Fibroblast of the aortic adventitia (primary cell): ENCODE measurements around the gene MTG2. TPM values are rescaled to one million over a fixed set of nuclear protein-coding genes. Genes with fewer than 3 reads are reported as not detected.

Experiments used
- DNase-seq: peaks from one replicate; pipeline ENCODE4 v3.0.0-alpha.2; 2010; ENCODE audit warnings: low read depth
- H3K4me3 ChIP-seq: 2 replicates; pipeline ENCODE4 v1.5.1; 2011; ENCODE audit warnings: low read depth, mild to moderate bottlenecking, control low read depth, low read length, moderate library complexity
- total RNA-seq: library from RNA; depleted of rRNA; stranded (reverse); fragments of >200 nt; gene quantifications from 2 replicates; pipeline ENCODE4 v1.2.3, GENCODE V29; 2012; ENCODE audit warnings: low replicate concordance
- TF ChIP-seq, protein P1 (sequence below): IDR thresholded peaks from 2 replicates; pipeline ENCODE4 v1.5.1; 2011; ENCODE audit warnings: mild to moderate bottlenecking, low read length, control low read depth, inconsistent platforms; ENCODE audit not compliant: insufficient read depth

MTG2 gene
- total RNA-seq, 1 donor = 15.3 TPM

DNA sequence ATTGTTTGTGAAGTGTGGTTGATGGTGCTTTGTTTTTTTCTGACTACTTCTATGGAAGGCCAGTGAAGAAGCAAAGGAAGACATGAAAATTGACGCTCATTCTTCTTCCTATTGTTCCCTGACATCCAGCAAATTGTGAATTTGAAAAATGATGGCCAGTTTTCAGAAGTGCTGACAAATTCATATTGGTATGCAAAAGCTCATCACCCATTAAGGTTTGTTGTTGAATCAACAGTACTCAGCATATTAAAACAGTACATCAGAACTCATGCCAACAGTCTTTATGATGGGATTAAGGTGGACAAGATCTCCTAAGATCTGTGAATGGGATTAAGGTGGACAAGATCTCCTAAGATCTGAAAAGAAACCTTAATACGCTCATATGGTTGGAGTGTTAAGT, 1.0 kb upstream of the MTG2 start:
- TF ChIP-seq, protein P1, sequence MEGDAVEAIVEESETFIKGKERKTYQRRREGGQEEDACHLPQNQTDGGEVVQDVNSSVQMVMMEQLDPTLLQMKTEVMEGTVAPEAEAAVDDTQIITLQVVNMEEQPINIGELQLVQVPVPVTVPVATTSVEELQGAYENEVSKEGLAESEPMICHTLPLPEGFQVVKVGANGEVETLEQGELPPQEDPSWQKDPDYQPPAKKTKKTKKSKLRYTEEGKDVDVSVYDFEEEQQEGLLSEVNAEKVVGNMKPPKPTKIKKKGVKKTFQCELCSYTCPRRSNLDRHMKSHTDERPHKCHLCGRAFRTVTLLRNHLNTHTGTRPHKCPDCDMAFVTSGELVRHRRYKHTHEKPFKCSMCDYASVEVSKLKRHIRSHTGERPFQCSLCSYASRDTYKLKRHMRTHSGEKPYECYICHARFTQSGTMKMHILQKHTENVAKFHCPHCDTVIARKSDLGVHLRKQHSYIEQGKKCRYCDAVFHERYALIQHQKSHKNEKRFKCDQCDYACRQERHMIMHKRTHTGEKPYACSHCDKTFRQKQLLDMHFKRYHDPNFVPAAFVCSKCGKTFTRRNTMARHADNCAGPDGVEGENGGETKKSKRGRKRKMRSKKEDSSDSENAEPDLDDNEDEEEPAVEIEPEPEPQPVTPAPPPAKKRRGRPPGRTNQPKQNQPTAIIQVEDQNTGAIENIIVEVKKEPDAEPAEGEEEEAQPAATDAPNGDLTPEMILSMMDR = no peak
- no peak for DNase-seq
- peak overlapping the region; percentile 95 for H3K4me3 ChIP-seq

DNA sequence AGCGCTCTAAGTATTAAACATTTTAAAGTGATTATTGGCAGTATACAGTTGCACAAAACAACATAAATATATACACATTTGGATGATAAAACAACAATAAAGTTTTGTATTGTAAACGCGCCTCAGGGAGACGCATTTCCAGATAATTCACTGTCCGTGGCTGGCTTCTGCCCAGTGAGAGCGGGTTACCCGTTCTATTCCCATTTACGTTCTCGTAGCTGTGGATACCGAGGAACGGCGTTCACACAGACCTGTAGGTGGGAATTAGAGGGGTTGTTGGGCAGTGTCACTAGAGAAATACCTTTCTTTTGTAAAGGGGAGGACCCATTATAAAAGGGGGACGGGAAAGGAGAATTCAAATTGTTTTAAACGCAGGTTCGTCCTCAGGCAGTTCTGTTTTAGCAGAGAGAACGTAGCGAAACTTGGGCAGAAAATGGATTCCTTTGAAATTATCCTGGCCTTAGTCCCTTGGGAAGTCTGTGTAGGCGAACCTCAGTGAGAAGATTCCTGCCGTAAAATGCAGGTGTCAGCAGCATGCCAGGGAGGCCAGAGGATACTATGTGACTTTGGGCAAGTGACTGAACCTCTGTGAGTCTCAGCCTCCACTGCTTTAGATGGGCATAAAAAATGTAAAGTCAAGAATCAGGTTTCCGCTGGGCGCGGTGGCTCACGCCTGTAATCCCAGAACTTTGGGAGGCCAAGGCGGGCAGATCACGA, 756 bp downstream of the MTG2 start:
- TF ChIP-seq, protein P1 = no peak
- H3K4me3 ChIP-seq = peak overlapping the region; percentile 95
- peak; percentile 14 for DNase-seq

DNA sequence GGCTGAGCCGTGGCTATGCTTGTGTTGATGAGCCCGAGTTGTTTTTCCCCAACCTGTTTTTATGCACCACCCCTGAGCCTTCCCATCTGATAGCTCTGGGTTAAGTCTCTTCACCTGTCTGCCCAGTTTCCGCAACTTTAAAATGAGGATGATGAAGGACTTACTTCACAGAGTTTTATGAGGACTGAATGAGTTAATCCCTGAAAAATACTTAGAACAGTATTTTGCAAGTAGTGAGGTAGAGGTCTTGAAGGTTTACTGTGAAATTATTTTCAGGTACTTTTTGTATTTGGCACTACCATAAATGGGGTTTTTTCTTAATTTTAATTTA, 3.2 kb downstream of the MTG2 start:
- DNase-seq = no peak
- H3K4me3 ChIP-seq = no peak overlapping the region
- TF ChIP-seq, protein P1 = no peak

DNA sequence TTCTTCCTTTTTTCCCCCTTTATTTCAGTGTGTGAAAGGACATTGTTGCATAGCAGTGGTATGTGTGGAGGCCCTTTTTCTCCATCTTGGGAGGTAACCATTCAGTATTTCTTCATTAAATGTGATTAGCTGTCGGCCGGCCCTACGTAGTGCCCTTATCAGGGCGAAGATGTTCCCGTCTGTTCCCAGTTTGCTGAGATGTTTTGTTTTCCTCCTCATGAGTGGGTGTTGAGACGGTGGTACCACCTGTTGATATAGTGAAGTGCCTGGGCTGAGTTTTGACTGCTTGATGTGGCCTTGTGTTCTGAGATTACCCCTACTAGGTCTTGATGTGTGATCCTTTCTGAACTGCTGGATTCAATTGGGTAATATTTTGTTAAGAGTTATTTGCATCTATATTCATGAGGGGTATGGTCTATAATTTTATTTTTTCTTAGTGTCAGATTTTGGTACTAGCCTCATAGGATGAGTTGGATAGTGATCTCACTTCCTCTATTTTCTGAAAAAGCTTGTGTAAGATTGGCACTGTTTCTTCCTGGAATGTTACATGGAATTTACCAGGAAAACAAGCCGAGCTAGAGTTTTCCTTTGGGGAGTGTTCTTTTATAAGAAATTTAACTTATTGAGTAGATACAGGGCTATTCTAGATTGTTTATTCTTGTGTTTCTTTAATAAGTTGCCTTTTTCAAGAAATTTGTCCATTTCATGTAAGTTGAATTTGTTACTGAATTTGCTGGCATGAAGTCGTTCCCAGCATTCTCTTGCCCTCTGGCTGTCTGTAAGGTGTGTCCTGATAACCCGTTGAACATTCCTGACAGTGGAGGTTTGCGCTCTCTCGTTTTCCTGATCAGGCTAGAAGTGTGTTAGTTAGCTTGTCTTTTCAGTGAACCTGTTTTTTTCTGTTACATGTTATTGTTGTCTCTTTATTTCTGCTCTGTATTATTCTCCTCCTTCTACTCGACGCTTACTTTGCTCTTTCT, 4.3 kb downstream of the MTG2 start:
- no peak overlapping the region for H3K4me3 ChIP-seq
- DNase-seq = peak; percentile 68
- TF ChIP-seq, protein P1 = no peak

DNA sequence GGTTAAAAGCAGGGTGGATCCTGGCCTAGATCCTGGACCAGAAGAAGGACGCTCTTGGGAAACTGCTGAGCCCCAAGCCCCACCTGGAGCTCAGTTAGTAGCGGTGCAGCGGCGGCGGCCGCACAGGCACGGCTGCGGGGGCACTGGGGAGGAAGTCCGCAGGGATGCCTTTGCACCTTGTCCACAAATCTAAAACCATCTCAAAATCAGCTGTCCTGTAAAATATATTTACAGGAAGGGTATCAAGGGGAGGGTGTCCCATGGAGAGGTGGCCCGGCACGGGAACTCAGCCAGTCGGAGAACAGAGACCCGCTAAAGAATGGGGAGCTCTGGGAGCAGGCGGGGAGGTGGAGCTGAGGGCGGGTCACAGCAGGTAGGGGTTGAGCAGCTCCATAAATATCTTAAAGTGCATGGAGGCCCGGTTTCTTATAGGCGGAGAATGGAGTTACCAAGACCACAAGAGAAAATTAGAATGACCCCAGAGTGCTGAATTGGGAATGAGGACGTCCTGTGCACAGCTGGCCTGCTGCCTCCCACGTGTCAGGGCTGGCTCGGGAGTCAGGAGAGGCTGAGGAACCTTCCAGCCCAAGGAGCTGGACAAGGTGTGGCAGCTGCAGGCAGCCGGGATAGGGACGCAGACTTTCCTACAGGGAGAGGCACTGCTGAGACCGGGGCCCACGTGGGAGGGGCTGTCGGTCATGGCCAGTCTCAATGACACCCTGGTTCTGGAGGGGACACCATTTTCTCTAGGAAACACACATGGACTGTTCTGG, 8.0 kb downstream of the MTG2 start:
- TF ChIP-seq, protein P1 = no peak
- no peak for DNase-seq
- H3K4me3 ChIP-seq = no peak overlapping the region

DNA sequence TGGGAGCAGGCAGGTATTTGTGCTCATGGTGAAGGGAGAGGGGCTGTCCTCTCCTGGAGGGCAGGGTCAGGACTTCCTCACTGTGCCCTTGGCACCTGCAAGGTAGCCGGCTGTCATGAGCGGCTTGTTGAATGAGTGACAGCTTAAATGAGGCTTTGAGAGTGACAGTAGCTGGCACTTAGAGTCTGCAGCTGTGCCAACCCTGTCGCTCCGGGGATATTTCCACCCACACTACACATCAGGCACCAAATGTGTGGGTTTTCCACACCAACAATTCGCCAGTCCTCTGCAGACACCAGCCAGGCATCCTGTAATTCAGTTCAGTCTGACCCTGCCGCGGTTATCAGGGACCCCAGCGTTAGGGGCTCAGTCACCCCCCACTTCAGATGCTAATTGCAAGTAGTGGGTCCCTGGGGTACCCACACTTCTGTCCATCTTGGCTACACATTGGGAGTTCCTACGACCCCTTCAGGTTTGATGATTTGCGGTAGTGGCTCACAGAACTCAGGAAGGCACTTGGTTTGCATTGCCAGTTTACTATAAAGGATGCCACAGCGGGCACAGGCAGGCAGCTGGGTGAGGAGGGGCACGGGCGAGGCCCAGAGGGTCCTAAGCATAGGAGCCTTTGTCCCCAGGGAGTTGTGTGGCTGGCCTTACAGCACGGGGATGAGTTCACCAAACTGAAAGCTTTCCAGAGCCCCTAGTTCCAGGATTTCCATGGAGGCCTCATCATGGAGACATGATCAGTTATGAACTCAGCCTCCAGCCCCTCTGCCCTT, 9.1 kb downstream of the MTG2 start:
- DNase-seq = no peak

More for the DNA sequence above, 9.1 kb downstream of the MTG2 start:
- H3K4me3 ChIP-seq = no peak overlapping the region
- TF ChIP-seq, protein P1 = no peak
